ENCODE measurements around the gene UBASH3B. TPM values are rescaled to one million over a fixed set of nuclear protein-coding genes. Genes with fewer than 3 reads are reported as not detected.
A peak's percentile ranks its signal among the peaks of the same experiment; 100 is the strongest.

Gene UBASH3B
- total RNA-seq, 1 donor = 21.4 TPM

- peak; percentile 94 for DNase-seq (ENCODE audit: insufficient read length, low spot score, missing footprints)
- H2AFZ ChIP-seq (ENCODE audit: low read length) = peak overlapping the region; percentile 84
- H3K79me2 ChIP-seq (ENCODE audit: insufficient read depth, low read length) = peaks cover 50% of the 10 kb centered on the region
- H3K36me3 ChIP-seq (ENCODE audit: insufficient read depth, low read length) = peaks cover 4% of the 10 kb centered on the region
- H3K4me1 ChIP-seq (ENCODE audit: insufficient read depth, low read length) = peaks cover 20% of the 10 kb centered on the region
- peaks cover 29% of the 10 kb centered on the region for H4K20me1 ChIP-seq (ENCODE audit: insufficient read depth, low read length)
- H3K4me3 ChIP-seq (ENCODE audit: insufficient read depth, low read length) = peak overlapping the region; percentile 95
- no peaks in the 10 kb centered on the region for H3K9me3 ChIP-seq (ENCODE audit: low read depth, low read length)
- TF ChIP-seq, protein P1, sequence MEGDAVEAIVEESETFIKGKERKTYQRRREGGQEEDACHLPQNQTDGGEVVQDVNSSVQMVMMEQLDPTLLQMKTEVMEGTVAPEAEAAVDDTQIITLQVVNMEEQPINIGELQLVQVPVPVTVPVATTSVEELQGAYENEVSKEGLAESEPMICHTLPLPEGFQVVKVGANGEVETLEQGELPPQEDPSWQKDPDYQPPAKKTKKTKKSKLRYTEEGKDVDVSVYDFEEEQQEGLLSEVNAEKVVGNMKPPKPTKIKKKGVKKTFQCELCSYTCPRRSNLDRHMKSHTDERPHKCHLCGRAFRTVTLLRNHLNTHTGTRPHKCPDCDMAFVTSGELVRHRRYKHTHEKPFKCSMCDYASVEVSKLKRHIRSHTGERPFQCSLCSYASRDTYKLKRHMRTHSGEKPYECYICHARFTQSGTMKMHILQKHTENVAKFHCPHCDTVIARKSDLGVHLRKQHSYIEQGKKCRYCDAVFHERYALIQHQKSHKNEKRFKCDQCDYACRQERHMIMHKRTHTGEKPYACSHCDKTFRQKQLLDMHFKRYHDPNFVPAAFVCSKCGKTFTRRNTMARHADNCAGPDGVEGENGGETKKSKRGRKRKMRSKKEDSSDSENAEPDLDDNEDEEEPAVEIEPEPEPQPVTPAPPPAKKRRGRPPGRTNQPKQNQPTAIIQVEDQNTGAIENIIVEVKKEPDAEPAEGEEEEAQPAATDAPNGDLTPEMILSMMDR (IDR thresholded peaks at IDR 0.05; ENCODE audit: extremely low read depth, low read depth, low read length) = no peak
- H3K27ac ChIP-seq (ENCODE audit: low read depth, low read length) = peak overlapping the region; percentile 78
- no peaks in the 10 kb centered on the region for H3K27me3 ChIP-seq (ENCODE audit: insufficient read depth, low read length)
- peak overlapping the region; percentile 92 for H3K4me2 ChIP-seq (ENCODE audit: insufficient read depth, low read length)
Observed at GRCh38 chr11:122656073-122656630, 630 bp downstream of the UBASH3B start.

DNA sequence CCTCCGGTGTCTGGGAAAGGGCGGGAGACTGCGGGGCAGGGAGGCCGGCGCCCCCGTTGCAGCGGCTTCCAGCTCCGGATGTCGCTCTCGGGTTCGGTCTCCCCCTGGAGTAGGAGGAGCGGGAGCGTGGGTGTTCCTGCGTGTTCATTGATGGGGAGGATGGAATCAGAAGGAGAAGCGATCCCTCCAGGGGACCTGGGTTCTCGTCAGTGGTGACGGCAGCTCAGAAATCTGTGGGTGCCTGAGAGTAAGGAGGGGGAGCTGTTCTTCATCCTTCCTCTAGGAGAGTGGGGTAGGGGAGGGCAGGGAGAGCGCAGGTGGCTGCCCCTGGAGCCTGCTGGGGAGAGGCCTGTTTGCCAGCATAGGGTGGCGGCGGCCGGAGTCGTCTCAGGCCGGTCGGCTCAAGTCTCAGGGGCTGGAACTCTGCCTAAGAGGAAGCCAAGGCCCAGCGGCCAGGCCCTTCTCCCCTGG lies 1.1 kb downstream of the UBASH3B start:
- Histone ChIP-seq H3K4me3 (ENCODE audit: insufficient read depth, low read length) (peak overlapping the region; percentile 95), H4K20me1 (ENCODE audit: insufficient read depth, low read length) (peaks cover 33% of the 10 kb centered on the region), H3K27ac (ENCODE audit: low read depth, low read length) (peak overlapping the region; percentile 78), H3K36me3 (ENCODE audit: insufficient read depth, low read length) (peaks cover 4% of the 10 kb centered on the region), H2AFZ (ENCODE audit: low read length) (peak overlapping the region; percentile 83), H3K9me3 (ENCODE audit: low read depth, low read length) (no peaks in the 10 kb centered on the region), H3K4me1 (ENCODE audit: insufficient read depth, low read length) (peaks cover 24% of the 10 kb centered on the region), H3K79me2 (ENCODE audit: insufficient read depth, low read length) (peaks cover 55% of the 10 kb centered on the region), H3K27me3 (ENCODE audit: insufficient read depth, low read length) (no peaks in the 10 kb centered on the region), H3K4me2 (ENCODE audit: insufficient read depth, low read length) (peak overlapping the region; percentile 92)
- TF ChIP-seq, protein P1 (IDR thresholded peaks at IDR 0.05; ENCODE audit: extremely low read depth, low read depth, low read length) = no peak
- DNase-seq (ENCODE audit: insufficient read length, low spot score, missing footprints) = peak; percentile 87

DNA sequence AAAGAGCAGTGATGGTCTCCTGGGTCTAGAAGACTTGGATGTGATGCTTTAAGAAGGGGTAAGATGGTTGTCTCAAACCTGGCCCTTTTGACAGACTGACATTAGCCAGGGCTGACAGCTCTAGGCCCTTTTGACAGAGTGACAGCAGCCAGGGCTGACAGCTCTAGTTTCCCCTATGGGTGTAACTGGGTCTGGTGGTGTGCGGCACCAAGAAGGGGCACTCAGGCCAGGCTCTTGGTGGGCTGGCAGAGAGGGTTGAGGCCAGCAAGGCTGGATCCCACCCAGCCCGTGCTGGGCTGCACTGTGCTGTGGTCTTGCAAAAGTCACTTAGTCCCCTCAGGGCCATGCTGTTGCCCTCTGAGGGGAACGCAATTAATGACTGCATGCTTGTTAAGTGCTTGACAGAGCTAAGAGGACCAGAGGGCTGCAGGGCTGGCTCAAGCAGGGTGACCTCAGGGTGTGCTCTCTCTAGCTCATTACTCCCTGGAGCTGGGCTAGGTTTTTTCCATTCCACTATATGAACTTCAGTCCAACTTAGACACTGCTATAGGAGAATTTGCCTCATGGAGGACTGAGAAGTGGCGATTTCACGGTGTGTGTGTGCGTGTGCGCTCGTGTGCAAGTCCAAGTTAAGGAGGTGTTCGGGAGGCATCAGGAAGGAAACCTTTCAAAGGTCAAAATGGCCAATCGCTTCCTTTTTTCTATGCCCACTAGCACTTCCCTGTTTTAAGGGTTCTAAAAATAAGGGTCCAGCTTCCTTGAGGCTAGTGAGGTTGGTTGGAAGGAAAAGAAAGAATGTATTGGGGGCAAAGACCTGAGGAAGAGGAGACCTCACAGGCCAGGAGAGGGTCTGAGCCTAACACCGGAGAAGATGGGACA lies 4.4 kb downstream of the UBASH3B start:
- H3K27me3 ChIP-seq (ENCODE audit: insufficient read depth, low read length) = no peaks in the 10 kb centered on the region
- no peak overlapping the region for H3K4me2 ChIP-seq (ENCODE audit: insufficient read depth, low read length)
- TF ChIP-seq, protein P1 (IDR thresholded peaks at IDR 0.05; ENCODE audit: extremely low read depth, low read depth, low read length) = no peak
- no peak overlapping the region for H2AFZ ChIP-seq (ENCODE audit: low read length)
- DNase-seq (ENCODE audit: insufficient read length, low spot score, missing footprints) = no peak
- H3K79me2 ChIP-seq (ENCODE audit: insufficient read depth, low read length) = peaks cover 85% of the 10 kb centered on the region
- no peak overlapping the region for H3K4me3 ChIP-seq (ENCODE audit: insufficient read depth, low read length)
- H3K27ac ChIP-seq (ENCODE audit: low read depth, low read length) = no peak overlapping the region
- peaks cover 4% of the 10 kb centered on the region for H3K36me3 ChIP-seq (ENCODE audit: insufficient read depth, low read length)
- H3K4me1 ChIP-seq (ENCODE audit: insufficient read depth, low read length) = peaks cover 25% of the 10 kb centered on the region
- no peaks in the 10 kb centered on the region for H3K9me3 ChIP-seq (ENCODE audit: low read depth, low read length)
- peaks cover 44% of the 10 kb centered on the region for H4K20me1 ChIP-seq (ENCODE audit: insufficient read depth, low read length)

Measured in osteoblast (primary cell).